LNCaP clone FGC (cell line): ENCODE results near the gene DDI2.
"Not testable (repeated sequence)": the region's sequence is repeated elsewhere in the genome, so short reads cannot be mapped to it uniquely, and the experiment has no call there.

Experiments used
- DNase-seq: peaks from one replicate; pipeline ENCODE4 v3.0.0-alpha.2; 2011; ENCODE audit warnings: low read depth
- H3K4me3 ChIP-seq: 2 replicates; pipeline ENCODE4 v1.5.1; 2011; ENCODE audit warnings: mild to moderate bottlenecking, low read depth, low read length, control low read depth
- CTCF ChIP-seq: IDR thresholded peaks from 2 replicates; pipeline ENCODE4 v1.5.1; 2012; ENCODE audit warnings: mild to moderate bottlenecking; ENCODE audit not compliant: control insufficient read depth, insufficient read depth; ENCODE audit errors: extremely low read depth

Gene DDI2

GRCh38 chr1:15639262-15639661 is 22.0 kb downstream of the DDI2 start:
- TF ChIP-seq CTCF = no peak
- no peak overlapping the region for H3K4me3 ChIP-seq
- no peak for DNase-seq

- DNase-seq = no peak
- no peak for TF ChIP-seq CTCF
- H3K4me3 ChIP-seq = no peak overlapping the region
Observed at GRCh38 chr1:15639931-15640330, 22.7 kb downstream of the DDI2 start.

DNA sequence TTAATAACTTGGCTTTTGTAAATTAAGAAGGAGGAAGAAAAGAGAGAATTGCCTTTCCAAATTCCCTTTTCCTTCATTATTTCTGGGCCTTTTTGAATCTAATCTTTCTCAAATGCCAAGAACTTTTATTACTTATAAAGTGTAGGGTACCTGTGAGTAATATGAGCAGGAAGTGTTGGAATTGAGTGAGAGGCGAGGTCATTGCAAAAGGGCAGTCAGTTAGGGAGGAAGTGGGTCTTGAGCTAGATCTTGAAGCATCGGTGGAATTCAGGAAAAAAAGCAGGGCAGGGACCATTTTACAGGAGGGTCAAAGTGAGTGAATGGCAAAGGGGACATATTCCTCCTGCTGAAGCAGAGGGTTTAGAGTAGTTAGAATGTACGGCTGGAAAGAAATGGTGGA is 23.4 kb downstream of the DDI2 start:
- TF ChIP-seq CTCF = no peak
- no peak overlapping the region for H3K4me3 ChIP-seq
- DNase-seq = no peak

DNA sequence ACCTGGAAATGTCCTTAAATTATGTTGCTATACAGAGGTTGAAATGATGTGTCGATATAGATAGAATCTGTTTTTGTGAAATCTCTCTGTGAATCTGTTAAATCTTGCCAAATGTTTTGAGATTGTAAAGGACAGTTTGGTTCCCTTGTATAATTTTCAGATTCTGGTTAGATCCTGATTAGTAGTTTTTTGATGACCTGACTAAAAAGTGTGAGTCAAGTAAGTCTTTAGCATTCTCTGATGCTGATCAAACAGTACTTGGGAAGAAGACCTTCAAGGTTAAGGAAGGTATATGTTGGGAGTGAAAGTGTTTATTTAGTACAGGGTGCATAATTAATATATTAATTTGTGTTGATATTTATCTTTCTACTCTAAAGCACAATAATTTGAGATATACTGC is 32.7 kb downstream of the DDI2 start:
- no peak for TF ChIP-seq CTCF

GRCh38 chr1:15650433-15650832 is 33.2 kb downstream of the DDI2 start:
- no peak for DNase-seq
- H3K4me3 ChIP-seq = no peak overlapping the region
- TF ChIP-seq CTCF = no peak

More for the DNA sequence above, 32.7 kb downstream of the DDI2 start:
- H3K4me3 ChIP-seq = no peak overlapping the region
- no peak for DNase-seq

DNA sequence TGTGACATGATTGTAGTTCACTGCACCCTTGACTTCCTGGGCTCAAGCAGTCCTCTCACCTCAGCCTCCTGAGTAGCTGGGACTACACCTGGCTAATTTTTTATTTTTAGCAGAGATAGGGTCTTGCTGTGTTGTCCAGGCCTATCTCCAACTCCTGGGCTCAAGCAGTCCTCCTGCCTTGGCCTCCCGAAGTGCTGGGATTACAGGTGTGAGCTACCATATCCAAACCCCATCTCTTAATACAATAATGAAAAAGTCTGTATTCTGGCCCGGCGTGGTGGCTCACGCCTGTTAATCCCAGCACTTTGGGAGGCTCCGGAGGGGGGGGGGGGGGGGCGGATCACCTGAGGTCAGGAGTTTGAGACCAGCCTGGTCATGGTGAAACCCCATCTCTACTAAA is 34.9 kb downstream of the DDI2 start:
- not testable (repeated sequence) for DNase-seq

DNA sequence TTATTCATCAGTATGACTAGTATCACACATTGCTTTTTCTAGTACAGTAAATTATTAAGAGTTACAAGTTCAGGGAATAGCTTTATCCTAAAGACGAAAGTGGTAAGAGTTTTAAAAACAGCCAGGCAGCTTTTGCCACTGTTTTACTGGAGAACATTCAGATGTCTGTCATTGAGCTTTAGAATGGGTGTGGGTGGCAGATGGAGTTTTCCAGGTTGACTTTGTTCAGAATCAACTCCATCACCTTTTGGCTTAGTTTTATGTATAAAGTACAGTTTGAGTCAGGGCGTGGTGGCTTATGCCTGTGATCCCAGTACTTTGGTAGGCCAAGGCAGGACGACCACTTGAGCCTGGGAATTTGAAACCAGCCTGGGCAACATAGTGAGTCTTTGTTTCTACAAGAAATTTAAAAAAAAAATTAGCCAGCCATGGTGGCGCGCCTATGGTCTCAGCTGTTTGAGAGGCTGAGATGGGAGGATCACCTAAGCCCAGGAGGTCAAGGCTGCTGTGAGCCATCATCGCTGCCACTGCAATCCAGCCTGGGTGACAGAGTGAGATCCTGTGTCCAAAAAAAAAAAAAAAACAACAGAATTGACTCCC is 36.9 kb downstream of the DDI2 start:
- DNase-seq = no peak
- H3K4me3 ChIP-seq = no peak overlapping the region
- TF ChIP-seq CTCF = no peak

More for the DNA sequence above, 34.9 kb downstream of the DDI2 start:
- H3K4me3 ChIP-seq = not testable (repeated sequence)
